ENCODE results near the gene CD180.

Gene CD180

DNA sequence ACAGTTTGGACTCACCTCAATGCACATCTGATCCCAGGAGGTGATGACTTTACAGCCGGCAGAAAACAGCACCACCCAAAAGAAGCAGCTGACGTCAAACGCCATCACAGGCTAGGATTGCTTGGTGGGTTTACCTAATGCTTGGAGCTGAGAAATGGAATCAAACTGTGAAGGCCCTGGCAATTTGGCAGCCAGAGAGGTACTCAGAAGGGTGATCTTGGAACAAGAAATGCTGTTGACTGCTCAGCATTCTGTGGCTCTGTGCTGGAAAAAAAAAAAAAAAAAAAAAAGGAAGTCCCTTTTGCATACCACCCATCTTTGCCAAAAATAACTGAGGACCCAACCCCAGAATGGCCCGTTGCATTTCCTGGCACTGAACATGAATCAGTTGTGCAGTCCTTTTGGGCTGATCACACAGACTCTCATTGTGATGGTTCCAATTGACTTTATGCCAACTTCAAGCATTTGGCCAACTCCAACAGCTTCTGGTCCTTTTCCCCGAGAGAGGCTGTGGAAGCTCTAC, at the start of gene CD180:
Gene CD180 (minus strand): TSS at position 263 of the 523 bp plus-strand sequence. CDS start 158 bp downstream, at position 105.
- H3K4me1 ChIP-seq (ENCODE audit: low read length) = no peaks in the 10 kb centered on the region
- DNase-seq = no peak
- H3K4me2 ChIP-seq (ENCODE audit: low read depth, low read length) = no peak within 1 kb of the TSS
- no peaks in the 10 kb centered on the region for H3F3A ChIP-seq (ENCODE audit: insufficient read depth, low read length)
- H3K9ac ChIP-seq (ENCODE audit: low read length) = no peak within 1 kb of the TSS
- H2AFZ ChIP-seq (ENCODE audit: low read length) = no peak within 1 kb of the TSS
- no peak within 1 kb of the TSS for H3K27ac ChIP-seq (ENCODE audit: low read length)
- no peaks in the 10 kb centered on the region for H3K79me2 ChIP-seq (ENCODE audit: low read length)
- TF ChIP-seq EZH2 (optimal IDR thresholded peaks at IDR 0.05; ENCODE audit: low read depth, low read length) = no peak
- TF ChIP-seq EZH2phosphoT487 (IDR thresholded peaks at IDR 0.05; ENCODE audit: low read length) = no peak
- TF ChIP-seq, protein P1, sequence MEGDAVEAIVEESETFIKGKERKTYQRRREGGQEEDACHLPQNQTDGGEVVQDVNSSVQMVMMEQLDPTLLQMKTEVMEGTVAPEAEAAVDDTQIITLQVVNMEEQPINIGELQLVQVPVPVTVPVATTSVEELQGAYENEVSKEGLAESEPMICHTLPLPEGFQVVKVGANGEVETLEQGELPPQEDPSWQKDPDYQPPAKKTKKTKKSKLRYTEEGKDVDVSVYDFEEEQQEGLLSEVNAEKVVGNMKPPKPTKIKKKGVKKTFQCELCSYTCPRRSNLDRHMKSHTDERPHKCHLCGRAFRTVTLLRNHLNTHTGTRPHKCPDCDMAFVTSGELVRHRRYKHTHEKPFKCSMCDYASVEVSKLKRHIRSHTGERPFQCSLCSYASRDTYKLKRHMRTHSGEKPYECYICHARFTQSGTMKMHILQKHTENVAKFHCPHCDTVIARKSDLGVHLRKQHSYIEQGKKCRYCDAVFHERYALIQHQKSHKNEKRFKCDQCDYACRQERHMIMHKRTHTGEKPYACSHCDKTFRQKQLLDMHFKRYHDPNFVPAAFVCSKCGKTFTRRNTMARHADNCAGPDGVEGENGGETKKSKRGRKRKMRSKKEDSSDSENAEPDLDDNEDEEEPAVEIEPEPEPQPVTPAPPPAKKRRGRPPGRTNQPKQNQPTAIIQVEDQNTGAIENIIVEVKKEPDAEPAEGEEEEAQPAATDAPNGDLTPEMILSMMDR (IDR thresholded peaks at IDR 0.05; ENCODE audit: low read length) = no peak
- no peaks in the 10 kb centered on the region for H3K9me2 ChIP-seq (replicated peaks; ENCODE audit: insufficient read depth, low read length)
- no peaks in the 10 kb centered on the region for H3K27me3 ChIP-seq (replicated peaks; ENCODE audit: insufficient read depth, low read length)
- H3K9me3 ChIP-seq (replicated peaks; ENCODE audit: insufficient read depth, low read length) = no peaks in the 10 kb centered on the region
- no peaks in the 10 kb centered on the region for H4K20me1 ChIP-seq (ENCODE audit: insufficient read depth, low read length)
- no peak within 1 kb of the TSS for H3K4me3 ChIP-seq (ENCODE audit: low read length)
- H3K36me3 ChIP-seq (replicated peaks; ENCODE audit: insufficient read depth, low read length) = no peaks in the 10 kb centered on the region

DNA sequence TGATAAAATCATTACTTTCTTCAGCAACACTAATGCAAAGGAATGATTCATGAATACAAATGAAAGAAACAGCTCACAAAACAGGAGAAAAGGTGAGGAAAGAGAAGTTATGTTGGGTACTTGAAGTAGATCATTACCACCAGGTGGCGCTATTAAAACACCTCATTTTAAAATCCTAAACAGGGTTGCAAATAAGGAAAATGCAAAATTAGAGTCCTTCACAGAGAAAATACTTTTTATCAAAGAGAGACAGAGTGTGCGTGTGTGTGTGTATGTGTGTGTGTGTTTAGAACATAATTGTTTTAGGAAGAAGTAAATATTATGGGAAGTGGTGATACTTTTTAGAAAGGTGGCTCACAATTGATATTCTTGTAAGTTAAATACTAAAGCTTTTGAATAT, 49.5 kb upstream of the CD180 start:
- H3K4me1 ChIP-seq (ENCODE audit: low read length) = no peaks in the 10 kb centered on the region
- no peak overlapping the region for H3K4me2 ChIP-seq (ENCODE audit: low read depth, low read length)
- H3K27me3 ChIP-seq (replicated peaks; ENCODE audit: insufficient read depth, low read length) = no peaks in the 10 kb centered on the region
- TF ChIP-seq EZH2 (optimal IDR thresholded peaks at IDR 0.05; ENCODE audit: low read depth, low read length) (no peak), EZH2phosphoT487 (IDR thresholded peaks at IDR 0.05; ENCODE audit: low read length) (no peak)
- TF ChIP-seq, protein P1 (IDR thresholded peaks at IDR 0.05; ENCODE audit: low read length) = peak; percentile 74
- H3K79me2 ChIP-seq (ENCODE audit: low read length) = no peaks in the 10 kb centered on the region
- no peaks in the 10 kb centered on the region for H3K36me3 ChIP-seq (replicated peaks; ENCODE audit: insufficient read depth, low read length)
- no peaks in the 10 kb centered on the region for H3K9me2 ChIP-seq (replicated peaks; ENCODE audit: insufficient read depth, low read length)
- no peak overlapping the region for H3K4me3 ChIP-seq (ENCODE audit: low read length)
- peak; percentile 71 for DNase-seq
- H3K9me3 ChIP-seq (replicated peaks; ENCODE audit: insufficient read depth, low read length) = no peaks in the 10 kb centered on the region
- no peaks in the 10 kb centered on the region for H4K20me1 ChIP-seq (ENCODE audit: insufficient read depth, low read length)
- H3F3A ChIP-seq (ENCODE audit: insufficient read depth, low read length) = no peaks in the 10 kb centered on the region
- no peak overlapping the region for H2AFZ ChIP-seq (ENCODE audit: low read length)
- H3K9ac ChIP-seq (ENCODE audit: low read length) = no peak overlapping the region
- no peak overlapping the region for H3K27ac ChIP-seq (ENCODE audit: low read length)

DNA sequence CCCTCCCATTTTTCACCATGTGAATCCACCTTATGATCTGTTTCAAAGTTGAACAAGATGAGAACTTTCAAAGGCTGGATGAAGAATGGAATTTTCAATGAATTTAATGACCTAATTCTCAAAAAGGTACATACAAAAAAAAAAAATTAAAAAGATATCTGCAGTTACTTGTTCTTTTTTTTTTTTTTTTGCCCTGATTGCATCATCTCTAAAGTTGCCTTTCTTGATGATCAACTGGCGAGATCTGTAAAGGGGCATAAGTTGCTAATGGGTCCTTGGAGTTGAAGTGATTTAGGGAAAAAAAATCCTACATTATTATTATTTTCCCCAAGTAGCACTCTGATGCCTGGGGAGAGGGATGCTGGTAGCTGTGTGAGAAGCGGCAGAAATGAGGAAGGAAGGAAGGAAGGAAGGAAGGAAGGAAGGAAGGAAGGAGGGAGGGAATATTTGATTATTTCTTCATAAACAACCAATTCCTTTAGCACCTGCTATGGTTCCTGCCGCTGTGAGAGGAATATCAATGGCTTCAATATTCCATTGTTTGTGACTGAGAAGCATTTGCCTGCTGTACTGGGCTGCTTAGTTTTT, 48.8 kb upstream of the CD180 start:
- Histone ChIP-seq H3K27me3 (replicated peaks; ENCODE audit: insufficient read depth, low read length) (no peaks in the 10 kb centered on the region), H3K9me3 (replicated peaks; ENCODE audit: insufficient read depth, low read length) (no peaks in the 10 kb centered on the region), H3K4me2 (ENCODE audit: low read depth, low read length) (no peak overlapping the region), H3K9ac (ENCODE audit: low read length) (no peak overlapping the region), H3K79me2 (ENCODE audit: low read length) (no peaks in the 10 kb centered on the region), H3K9me2 (replicated peaks; ENCODE audit: insufficient read depth, low read length) (no peaks in the 10 kb centered on the region), H2AFZ (ENCODE audit: low read length) (no peak overlapping the region), H4K20me1 (ENCODE audit: insufficient read depth, low read length) (no peaks in the 10 kb centered on the region), H3K4me3 (ENCODE audit: low read length) (no peak overlapping the region), H3K36me3 (replicated peaks; ENCODE audit: insufficient read depth, low read length) (no peaks in the 10 kb centered on the region), H3K4me1 (ENCODE audit: low read length) (no peaks in the 10 kb centered on the region), H3F3A (ENCODE audit: insufficient read depth, low read length) (no peaks in the 10 kb centered on the region), H3K27ac (ENCODE audit: low read length) (no peak overlapping the region)
- TF ChIP-seq EZH2 (optimal IDR thresholded peaks at IDR 0.05; ENCODE audit: low read depth, low read length) (no peak), EZH2phosphoT487 (IDR thresholded peaks at IDR 0.05; ENCODE audit: low read length) (no peak)
- TF ChIP-seq, protein P1 (IDR thresholded peaks at IDR 0.05; ENCODE audit: low read length) = no peak
- DNase-seq = no peak

Data from MM.1S (cell line).